Measurements from ENCODE around the gene SPEN.
"Not testable (repeated sequence)": the region's sequence is repeated elsewhere in the genome, so short reads cannot be mapped to it uniquely, and the experiment has no call there.

Gene SPEN

GRCh38 chr1:15962671-15963362 is 115.3 kb downstream of the SPEN start:
- peak in 1 of 2 experiments; percentile 22 for DNase-seq

- no peak for DNase-seq
These were observed 116.0 kb downstream of the SPEN start for GRCh38 chr1:15963363-15963967.

- peak; percentile 56 to 60 for DNase-seq
These were observed 116.6 kb downstream of the SPEN start for GRCh38 chr1:15963968-15964648.

- DNase-seq = peak; percentile 62 to 67
These were observed 117.8 kb downstream of the SPEN start for GRCh38 chr1:15965228-15965767.

- peak; percentile 90 to 92 for DNase-seq
These were observed 118.8 kb downstream of the SPEN start for GRCh38 chr1:15966081-15966955.

GRCh38 chr1:15966956-15967344 is 119.4 kb downstream of the SPEN start:
- peak; percentile 20 to 24 for DNase-seq

- peak in 1 of 2 experiments; percentile 13 for DNase-seq
These were observed 120.7 kb downstream of the SPEN start for GRCh38 chr1:15968172-15968571.

GRCh38 chr1:15969321-15969880 is 121.9 kb downstream of the SPEN start:
- DNase-seq = peak in 1 of 2 experiments; percentile 17

GRCh38 chr1:15970911-15971310 is 123.4 kb downstream of the SPEN start:
- DNase-seq = no peak

GRCh38 chr1:15972409-15972808 is 124.9 kb downstream of the SPEN start:
- DNase-seq = peak in 1 of 2 experiments; percentile 15

GRCh38 chr1:15973772-15974171 is 126.3 kb downstream of the SPEN start:
- no peak for DNase-seq

- peak; percentile 54 to 65 for DNase-seq
These were observed 127.3 kb downstream of the SPEN start for GRCh38 chr1:15974855-15975254.

- DNase-seq = peak; percentile 87 to 91
These were observed 127.9 kb downstream of the SPEN start for GRCh38 chr1:15975358-15975804.

- DNase-seq = peak; percentile 96 to 98
These were observed 128.5 kb downstream of the SPEN start, which contains the start of gene ZBTB17 for GRCh38 chr1:15975805-15976680. Gene ZBTB17, minus strand, starts transcription at chr1:15976101. Its CDS starts 27,606 bp downstream, at chr1:15948495.

GRCh38 chr1:15977947-15978346 is 130.4 kb downstream of the SPEN start:
- DNase-seq = not testable (repeated sequence)

- no peak for DNase-seq
These were observed 134.2 kb downstream of the SPEN start for GRCh38 chr1:15981679-15982078.

GRCh38 chr1:15983275-15983674 is 135.8 kb downstream of the SPEN start:
- no peak for DNase-seq

- no peak for DNase-seq
These were observed 138.2 kb downstream of the SPEN start for GRCh38 chr1:15985611-15986297.

- no peak for DNase-seq
These were observed 141.6 kb downstream of the SPEN start for GRCh38 chr1:15988856-15989736.

Data from activated T-cell treated with anti-CD3 and anti-CD28 coated beads, Interleukin-2, amount 50 U/mL, for 48 hours (primary cell).